OCI-LY7 (cell line): Measurements from ENCODE around the gene PHF13.
A peak's percentile ranks its signal among the peaks of the same experiment; 100 is the strongest.

ENCODE experiments used
- CTCF ChIP-seq: fragments of 200-600 bp; sonication (generic); conservative IDR thresholded peaks from 2 replicates; pipeline ENCODE4 v1.5.1; 2014; ENCODE audit warnings: mild to moderate bottlenecking, antibody characterized with exemption, low read length, moderate library complexity, mixed read lengths
- EZH2phosphoT487 ChIP-seq: fragments of 200-600 bp; sonication (generic); IDR thresholded peaks from 2 replicates; pipeline ENCODE4 v1.6.1; 2018; ENCODE audit warnings: low read depth, borderline replicate concordance, mild to moderate bottlenecking, mixed run types, antibody characterized with exemption, low read length, moderate library complexity, mixed read lengths

- no peak for TF ChIP-seq EZH2phosphoT487
- TF ChIP-seq CTCF, result peak; percentile 67
These were observed 11.4 kb downstream of the PHF13 start, which contains the start of gene THAP3 for GRCh38 chr1:6624710-6625583.
